Mucosa of stomach (tissue), 1 donor: Measurements from ENCODE around the gene AHR.
"Not testable (repeated sequence)": the region's sequence is repeated elsewhere in the genome, so short reads cannot be mapped to it uniquely, and the experiment has no call there.

Experiments used
- H3K27me3 ChIP-seq: one replicate; pipeline ENCODE4 v1.7.0; 2013; ENCODE audit warnings: mild to moderate bottlenecking, low read length; ENCODE audit not compliant: control insufficient read depth, insufficient read depth
- H3K36me3 ChIP-seq: one replicate; pipeline ENCODE4 v1.7.0; 2013; ENCODE audit warnings: low read length; ENCODE audit not compliant: control insufficient read depth, insufficient read depth
- H3K4me1 ChIP-seq: one replicate; pipeline ENCODE4 v1.7.0; 2013; ENCODE audit warnings: mild to moderate bottlenecking, low read length; ENCODE audit not compliant: control insufficient read depth, insufficient read depth
- H3K4me3 ChIP-seq: one replicate; pipeline ENCODE4 v1.7.0; 2013; ENCODE audit warnings: low read length
- H3K9ac ChIP-seq: one replicate; pipeline ENCODE4 v1.7.0; 2013; ENCODE audit warnings: mild to moderate bottlenecking, low read length, moderate library complexity
- H3K9me3 ChIP-seq: one replicate; pipeline ENCODE4 v1.7.0; 2013; ENCODE audit warnings: mild to moderate bottlenecking, low read length, moderate library complexity; ENCODE audit not compliant: control insufficient read depth
- donor health status: Pancreatic carcinoma.

The AHR gene

GRCh38 chr7:17370901-17371585 lies 72.6 kb downstream of the AHR start:
- Histone ChIP-seq H3K9me3 (no peaks in the 10 kb centered on the region), H3K27me3 (no peaks in the 10 kb centered on the region), H3K4me1 (peaks cover 33% of the 10 kb centered on the region), H3K36me3 (no peaks in the 10 kb centered on the region), H3K9ac (no peak overlapping the region), H3K4me3 (no peak overlapping the region)

- Histone ChIP-seq H3K36me3 (no peaks in the 10 kb centered on the region), H3K27me3 (no peaks in the 10 kb centered on the region), H3K9me3 (no peaks in the 10 kb centered on the region), H3K9ac (no peak overlapping the region), H3K4me1 (peaks cover 33% of the 10 kb centered on the region), H3K4me3 (no peak overlapping the region)
Measured at GRCh38 chr7:17371671-17372524, 73.4 kb downstream of the AHR start.

- H3K4me3 ChIP-seq, result no peak overlapping the region
- H3K9ac ChIP-seq, result no peak overlapping the region
- H3K9me3 ChIP-seq, result no peaks in the 10 kb centered on the region
- H3K36me3 ChIP-seq, result no peaks in the 10 kb centered on the region
- H3K27me3 ChIP-seq, result no peaks in the 10 kb centered on the region
- peaks cover 22% of the 10 kb centered on the region for H3K4me1 ChIP-seq
Measured at GRCh38 chr7:17374157-17374556, 75.7 kb downstream of the AHR start.

GRCh38 chr7:17374654-17375053 lies 76.2 kb downstream of the AHR start:
- no peaks in the 10 kb centered on the region for H3K27me3 ChIP-seq
- no peak overlapping the region for H3K4me3 ChIP-seq
- H3K4me1 ChIP-seq, result peaks cover 18% of the 10 kb centered on the region
- H3K36me3 ChIP-seq, result no peaks in the 10 kb centered on the region
- no peak overlapping the region for H3K9ac ChIP-seq
- H3K9me3 ChIP-seq, result no peaks in the 10 kb centered on the region

- no peaks in the 10 kb centered on the region for H3K27me3 ChIP-seq
- no peak overlapping the region for H3K4me3 ChIP-seq
- no peaks in the 10 kb centered on the region for H3K9me3 ChIP-seq
- no peak overlapping the region for H3K9ac ChIP-seq
- H3K36me3 ChIP-seq, result no peaks in the 10 kb centered on the region
- peaks cover 10% of the 10 kb centered on the region for H3K4me1 ChIP-seq
Measured at GRCh38 chr7:17376595-17376994, 78.1 kb downstream of the AHR start.

GRCh38 chr7:17380736-17381662 lies 82.5 kb downstream of the AHR start:
- no peaks in the 10 kb centered on the region for H3K36me3 ChIP-seq
- peaks cover 10% of the 10 kb centered on the region for H3K4me1 ChIP-seq
- H3K9me3 ChIP-seq, result no peaks in the 10 kb centered on the region
- H3K27me3 ChIP-seq, result no peaks in the 10 kb centered on the region
- no peak overlapping the region for H3K9ac ChIP-seq
- H3K4me3 ChIP-seq, result no peak overlapping the region

- H3K4me3 ChIP-seq, H3K9ac ChIP-seq, H3K36me3 ChIP-seq, H3K4me1 ChIP-seq, H3K27me3 ChIP-seq, H3K9me3 ChIP-seq: not testable (repeated sequence)
Measured at GRCh38 chr7:17382408-17383354, 84.2 kb downstream of the AHR start.

- no peaks in the 10 kb centered on the region for H3K36me3 ChIP-seq
- H3K4me1 ChIP-seq, result peaks cover 10% of the 10 kb centered on the region
- H3K9me3 ChIP-seq, result no peaks in the 10 kb centered on the region
- no peak overlapping the region for H3K4me3 ChIP-seq
- no peak overlapping the region for H3K9ac ChIP-seq
- H3K27me3 ChIP-seq, result no peaks in the 10 kb centered on the region
Measured at GRCh38 chr7:17384400-17384799, 85.9 kb downstream of the AHR start.

- H3K36me3 ChIP-seq, result no peaks in the 10 kb centered on the region
Measured at GRCh38 chr7:17385612-17386011, 87.2 kb downstream of the AHR start.

GRCh38 chr7:17390392-17390791 lies 91.9 kb downstream of the AHR start:
- H3K4me3 ChIP-seq, result no peak overlapping the region
- no peaks in the 10 kb centered on the region for H3K36me3 ChIP-seq
- no peaks in the 10 kb centered on the region for H3K9me3 ChIP-seq
- no peak overlapping the region for H3K9ac ChIP-seq
- H3K27me3 ChIP-seq, result no peaks in the 10 kb centered on the region
- no peaks in the 10 kb centered on the region for H3K4me1 ChIP-seq

More at GRCh38 chr7:17385612-17386011, 87.2 kb downstream of the AHR start:
- Histone ChIP-seq H3K4me3 (no peak overlapping the region), H3K9me3 (no peaks in the 10 kb centered on the region), H3K4me1 (peaks cover 2% of the 10 kb centered on the region), H3K9ac (no peak overlapping the region), H3K27me3 (no peaks in the 10 kb centered on the region)

- no peaks in the 10 kb centered on the region for H3K4me1 ChIP-seq
- H3K9ac ChIP-seq, result no peak overlapping the region
- no peaks in the 10 kb centered on the region for H3K36me3 ChIP-seq
- H3K27me3 ChIP-seq, result no peaks in the 10 kb centered on the region
- no peak overlapping the region for H3K4me3 ChIP-seq
- no peaks in the 10 kb centered on the region for H3K9me3 ChIP-seq
Measured at GRCh38 chr7:17391366-17391765, 92.9 kb downstream of the AHR start.
